Measurements from ENCODE around the gene TECTA.

DNA sequence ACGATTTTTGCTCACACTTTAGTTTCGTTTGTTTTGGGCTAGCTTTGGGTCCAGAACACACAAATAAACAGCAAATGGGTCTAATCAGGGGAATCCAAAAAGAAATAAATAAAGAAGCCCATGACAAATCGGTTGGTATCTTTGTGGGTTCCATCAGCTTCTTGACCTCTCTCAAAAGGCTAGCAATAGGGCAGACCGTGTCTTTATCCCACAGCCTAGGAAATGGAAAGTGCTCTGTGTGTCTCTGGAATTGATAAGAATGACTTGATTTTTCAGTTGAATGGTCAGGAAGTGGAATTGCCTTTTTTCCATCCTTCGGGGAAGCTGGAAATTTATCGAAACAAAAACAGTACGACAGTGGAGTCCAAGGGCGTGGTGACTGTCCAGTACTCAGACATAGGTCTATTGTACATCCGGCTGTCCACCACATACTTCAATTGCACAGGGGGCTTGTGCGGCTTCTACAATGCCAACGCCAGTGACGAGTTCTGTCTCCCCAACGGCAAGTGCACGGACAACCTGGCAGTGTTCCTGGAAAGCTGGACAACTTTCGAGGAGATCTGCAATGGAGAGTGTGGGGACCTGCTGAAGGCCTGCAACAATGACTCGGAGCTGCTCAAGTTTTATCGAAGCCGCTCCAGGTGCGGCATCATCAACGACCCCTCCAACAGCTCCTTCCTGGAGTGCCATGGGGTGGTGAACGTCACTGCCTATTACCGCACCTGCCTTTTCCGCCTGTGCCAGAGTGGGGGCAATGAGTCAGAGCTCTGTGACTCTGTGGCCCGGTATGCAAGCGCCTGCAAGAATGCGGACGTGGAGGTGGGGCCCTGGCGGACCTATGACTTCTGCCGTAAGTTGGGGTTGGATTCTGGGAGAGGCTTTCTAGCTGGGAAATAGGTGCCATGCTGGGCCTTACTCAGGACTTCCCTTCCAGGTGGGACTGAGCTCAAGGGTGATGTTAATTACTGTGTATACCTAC, 28.6 kb downstream of the TECTA start:
- TF ChIP-seq, protein P1, sequence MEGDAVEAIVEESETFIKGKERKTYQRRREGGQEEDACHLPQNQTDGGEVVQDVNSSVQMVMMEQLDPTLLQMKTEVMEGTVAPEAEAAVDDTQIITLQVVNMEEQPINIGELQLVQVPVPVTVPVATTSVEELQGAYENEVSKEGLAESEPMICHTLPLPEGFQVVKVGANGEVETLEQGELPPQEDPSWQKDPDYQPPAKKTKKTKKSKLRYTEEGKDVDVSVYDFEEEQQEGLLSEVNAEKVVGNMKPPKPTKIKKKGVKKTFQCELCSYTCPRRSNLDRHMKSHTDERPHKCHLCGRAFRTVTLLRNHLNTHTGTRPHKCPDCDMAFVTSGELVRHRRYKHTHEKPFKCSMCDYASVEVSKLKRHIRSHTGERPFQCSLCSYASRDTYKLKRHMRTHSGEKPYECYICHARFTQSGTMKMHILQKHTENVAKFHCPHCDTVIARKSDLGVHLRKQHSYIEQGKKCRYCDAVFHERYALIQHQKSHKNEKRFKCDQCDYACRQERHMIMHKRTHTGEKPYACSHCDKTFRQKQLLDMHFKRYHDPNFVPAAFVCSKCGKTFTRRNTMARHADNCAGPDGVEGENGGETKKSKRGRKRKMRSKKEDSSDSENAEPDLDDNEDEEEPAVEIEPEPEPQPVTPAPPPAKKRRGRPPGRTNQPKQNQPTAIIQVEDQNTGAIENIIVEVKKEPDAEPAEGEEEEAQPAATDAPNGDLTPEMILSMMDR (IDR thresholded peaks at IDR 0.05), result no peak
- TF ChIP-seq EP300 (IDR thresholded peaks at IDR 0.05), result no peak
- TF ChIP-seq POLR2A (IDR thresholded peaks at IDR 0.05), result no peak

Data from tibial nerve (tissue), 4 donors.